SKM-1 (cell line): ENCODE measurements around the gene ANKRD10.

ENCODE experiments used
- DNase-seq: peaks from one replicate; lab custom pipeline; 2025; ENCODE audit not compliant: unreplicated experiment; lab: John Stamatoyannopoulos, UW

Gene ANKRD10

GRCh38 chr13:110885966-110886869, 28.7 kb downstream of the ANKRD10 start:
- DNase-seq = no peak

- DNase-seq = no peak
These were observed 29.4 kb downstream of the ANKRD10 start for GRCh38 chr13:110885516-110885915.

DNA sequence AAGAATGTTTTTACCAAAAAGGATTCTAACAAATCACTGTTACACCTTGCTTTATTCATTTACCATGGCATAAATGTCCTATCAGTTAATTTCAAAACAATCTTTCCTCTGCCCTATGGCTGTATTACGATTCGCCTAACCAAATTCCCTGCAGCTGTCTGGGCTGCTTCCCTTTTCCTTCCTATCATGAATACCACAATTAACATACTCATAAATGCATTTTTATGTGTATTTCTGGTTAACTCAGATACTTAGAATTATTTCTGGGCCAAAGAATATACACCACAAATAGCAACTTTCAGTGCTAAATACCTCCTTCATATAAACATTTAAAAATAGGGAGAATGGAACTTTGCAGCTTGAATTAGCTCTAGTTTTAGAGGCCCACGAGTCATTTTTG, 30.4 kb downstream of the ANKRD10 start:
- no peak for DNase-seq

GRCh38 chr13:110883542-110883941, 31.3 kb downstream of the ANKRD10 start:
- no peak for DNase-seq

GRCh38 chr13:110882972-110883371, 31.9 kb downstream of the ANKRD10 start:
- no peak for DNase-seq

GRCh38 chr13:110881839-110882627, 32.8 kb downstream of the ANKRD10 start:
- DNase-seq = no peak

GRCh38 chr13:110880627-110881026, 34.2 kb downstream of the ANKRD10 start:
- DNase-seq = no peak

DNA sequence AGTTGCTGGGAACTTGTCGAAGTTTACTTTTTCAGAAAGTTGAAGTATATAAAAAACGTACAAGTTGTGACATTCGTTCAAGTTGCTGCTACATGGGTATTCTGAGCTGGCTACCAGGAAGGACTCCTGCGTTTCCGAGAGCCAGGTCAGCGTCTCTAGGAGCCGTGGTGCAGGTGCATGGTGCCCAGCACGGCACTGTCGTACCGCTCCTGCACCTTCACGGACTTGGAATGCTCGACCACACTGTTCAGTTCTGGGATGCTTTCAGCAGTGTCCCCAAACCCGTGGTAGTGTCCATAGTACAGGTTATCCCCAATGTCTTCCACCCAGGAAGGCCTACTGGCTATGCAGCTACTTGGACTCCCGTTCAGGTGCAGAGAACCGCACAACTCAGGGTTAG, 35.4 kb downstream of the ANKRD10 start:
- no peak for DNase-seq

- no peak for DNase-seq
These were observed 37.1 kb downstream of the ANKRD10 start for GRCh38 chr13:110877737-110878258.

DNA sequence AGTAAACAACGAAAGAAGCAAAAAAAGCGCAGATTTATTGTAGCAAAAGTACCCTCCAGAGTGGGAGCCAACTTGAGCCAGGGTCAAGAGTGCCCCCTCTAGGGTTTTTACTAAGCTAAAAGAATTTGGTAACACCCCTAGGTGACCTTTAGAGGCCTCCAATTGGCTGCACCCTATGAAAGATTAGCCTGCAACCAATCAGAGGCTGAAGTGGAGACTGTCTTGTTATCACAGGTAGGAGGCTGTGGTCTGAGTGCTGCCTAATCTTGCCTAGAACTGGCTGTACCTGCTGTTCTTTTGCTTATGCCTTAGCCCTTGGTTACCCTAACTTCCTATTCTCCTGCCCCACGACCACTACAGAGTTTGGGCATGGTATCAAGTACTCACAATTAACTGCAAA, 38.3 kb downstream of the ANKRD10 start:
- DNase-seq = no peak

- DNase-seq = no peak
These were observed 39.6 kb downstream of the ANKRD10 start for GRCh38 chr13:110875241-110875640.

DNA sequence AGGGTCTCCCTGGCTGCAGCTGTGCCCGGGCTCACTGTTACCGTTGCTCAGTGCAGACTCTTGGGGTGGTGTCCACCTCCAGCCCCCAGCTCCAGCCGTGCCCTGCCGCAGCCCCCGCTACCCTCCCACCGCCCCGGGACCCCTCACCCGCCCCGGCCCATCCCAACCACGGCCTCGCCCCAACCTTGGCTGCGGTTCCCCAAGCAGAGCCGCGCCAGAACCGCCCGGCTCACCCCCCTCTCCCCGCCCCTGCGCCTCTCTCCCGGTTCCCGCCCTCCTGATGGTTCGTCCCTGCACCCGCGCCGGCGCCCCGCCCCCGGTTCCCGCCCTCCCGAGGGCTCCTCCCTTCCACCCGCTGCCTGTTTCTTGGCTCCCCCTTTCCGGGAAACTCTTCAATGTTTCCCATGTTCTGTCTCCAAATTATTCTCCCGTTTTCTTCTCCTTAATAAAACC, 40.3 kb downstream of the ANKRD10 start:
- no peak for DNase-seq

DNA sequence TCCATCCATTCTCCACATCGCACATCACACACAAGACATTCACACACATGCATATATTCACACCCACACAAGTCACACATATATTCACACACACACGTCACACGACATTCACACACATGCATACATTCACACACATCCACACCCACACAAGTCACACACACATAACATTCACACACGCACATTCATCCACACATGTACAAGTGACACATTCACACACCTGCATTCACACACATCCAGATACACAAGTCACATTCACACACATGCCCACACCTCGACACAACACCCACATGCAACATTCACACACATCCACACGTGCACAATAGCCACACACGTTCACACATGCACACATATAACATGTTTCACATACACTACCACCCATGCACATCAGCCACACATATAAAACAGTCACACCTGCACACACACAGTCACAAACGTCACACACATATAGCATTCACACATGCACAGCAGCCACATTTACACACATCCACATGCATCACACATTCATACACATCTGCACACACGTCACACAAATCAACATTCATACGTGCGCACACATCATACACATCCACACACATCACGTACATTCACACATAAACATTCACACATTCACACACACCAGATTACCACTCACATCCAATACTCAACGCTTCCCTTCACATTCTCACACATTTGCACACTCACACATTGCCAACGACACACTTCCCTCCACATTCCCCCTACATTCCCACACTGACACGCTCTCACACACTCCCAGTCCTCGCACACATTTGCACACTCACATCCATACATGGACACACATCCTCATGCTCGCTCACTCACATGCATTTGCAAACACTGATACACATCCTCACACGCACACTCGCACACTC, 41.0 kb downstream of the ANKRD10 start:
- no peak for DNase-seq

GRCh38 chr13:110872768-110873638, 41.9 kb downstream of the ANKRD10 start:
- DNase-seq = no peak

GRCh38 chr13:110872034-110872767, 42.7 kb downstream of the ANKRD10 start:
- no peak for DNase-seq

DNA sequence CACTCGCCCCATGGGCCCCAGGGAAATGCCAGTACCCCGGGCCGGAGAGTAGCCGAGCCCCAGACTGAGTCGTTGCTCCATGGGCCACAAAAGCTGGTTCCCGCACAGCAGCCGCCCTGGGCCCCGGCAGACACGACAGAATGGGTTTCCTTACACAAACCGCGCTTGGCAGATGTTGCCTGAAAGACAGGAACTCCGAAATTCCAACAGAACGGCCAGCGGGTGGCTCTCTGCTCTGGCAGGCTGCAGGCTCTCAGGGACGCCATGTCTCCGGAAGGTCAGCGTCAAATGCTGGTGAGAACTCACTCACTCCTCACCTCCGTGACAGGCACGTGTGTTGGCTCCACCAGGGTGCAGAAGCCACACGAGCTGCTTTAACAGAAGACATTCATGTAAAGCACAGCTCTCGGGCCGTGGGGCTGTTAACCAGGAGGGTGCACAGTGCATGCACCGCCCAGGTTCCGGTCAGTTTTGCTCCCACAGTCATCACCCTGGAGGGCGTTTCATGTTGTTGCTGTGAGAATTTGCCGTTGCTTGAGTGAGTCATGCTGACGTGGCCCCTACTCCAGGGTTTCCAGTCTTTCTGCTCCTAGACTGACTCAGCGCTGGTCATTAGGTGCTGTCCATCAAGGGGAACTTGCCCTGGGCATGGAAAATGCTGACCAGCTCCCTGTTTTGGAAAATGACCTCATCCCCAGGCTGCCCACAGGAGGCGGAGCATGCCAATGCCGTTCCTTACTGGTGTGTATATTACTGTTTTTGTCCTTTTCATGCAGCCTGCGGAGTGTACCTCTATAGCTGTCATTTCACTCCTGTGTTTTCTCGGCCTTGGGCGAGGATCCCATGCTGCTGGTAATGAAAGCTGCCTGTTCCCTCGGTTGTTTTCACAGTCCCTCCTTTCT, 44.8 kb downstream of the ANKRD10 start:
- no peak for DNase-seq

DNA sequence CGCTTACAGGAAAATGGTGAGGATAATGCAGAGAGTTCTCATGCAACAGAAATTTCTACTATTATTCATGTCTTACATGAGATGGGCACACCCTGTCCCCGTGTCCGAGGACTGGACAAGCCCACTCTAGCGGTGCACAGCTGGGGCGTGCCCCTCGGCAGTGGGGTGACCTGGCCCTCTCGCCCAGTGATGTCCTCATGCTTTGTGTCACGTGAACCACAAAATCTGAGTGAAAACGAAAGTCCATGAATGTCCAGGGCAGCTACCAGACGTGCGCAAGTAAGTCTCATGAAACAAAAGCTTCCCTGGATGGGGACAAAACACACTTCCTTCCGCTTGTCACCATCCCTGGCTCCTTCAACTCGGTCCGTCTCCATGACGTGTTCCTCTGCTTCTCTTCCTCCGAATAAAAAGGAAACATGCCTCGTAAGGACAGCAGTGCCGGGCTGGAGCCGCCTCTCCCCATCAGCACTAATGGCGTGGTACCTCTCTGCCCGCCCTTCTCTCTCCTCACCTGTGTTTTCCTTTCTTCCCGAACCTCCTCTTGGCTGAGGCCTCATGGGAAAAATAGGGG, 45.6 kb downstream of the ANKRD10 start:
- DNase-seq = no peak

- no peak for DNase-seq
These were observed 46.1 kb downstream of the ANKRD10 start for GRCh38 chr13:110868720-110869119.
